Psoas muscle (tissue), 8 donors: Measurements from ENCODE around the gene CSN3. TPM values are rescaled to one million over a fixed set of nuclear protein-coding genes. Genes with fewer than 3 reads are reported as not detected.
"Not testable (repeated sequence)": the region's sequence is repeated elsewhere in the genome, so short reads cannot be mapped to it uniquely, and the experiment has no call there.

ENCODE experiments used
- ATAC-seq, 4 donors: fragments of 200-7000 bp; cut with Tn5 transposase; one replicate each; pipeline ENCODE4 v1.9.1; 2020; ENCODE audit warnings: moderate library complexity in 3 of 4, mild to moderate bottlenecking in 2 of 4
- DNase-seq, 2 donors: peaks; one replicate each; pipeline ENCODE4 v3.0.0-alpha.2; 2020
- H3K27ac ChIP-seq: fragments of 200-600 bp; one replicate; pipeline ENCODE4 v1.8.0; 2022
- H3K27me3 ChIP-seq, 3 donors: fragments of 200-600 bp in 1 of 3; one replicate each; pipeline versions ENCODE4 v1.6.1 to v1.8.0; 2013 to 2022; ENCODE audit warnings: low read length in 2 of 3, mild to moderate bottlenecking in 2 of 3, moderate library complexity in 1 of 3; ENCODE audit not compliant: insufficient read depth in 3 of 3
- H3K36me3 ChIP-seq, 2 donors: fragments of 200-600 bp in 1 of 2; one replicate each; pipeline versions ENCODE4 v1.6.1 to v1.8.0; 2013 to 2022; ENCODE audit warnings: low read depth in 1 of 2, mild to moderate bottlenecking in 1 of 2, moderate library complexity in 1 of 2; ENCODE audit not compliant: insufficient read depth in 1 of 2
- H3K4me1 ChIP-seq: fragments of 200-600 bp; one replicate; pipeline ENCODE4 v1.8.0; 2022
- H3K4me3 ChIP-seq: fragments of 200-600 bp; one replicate; pipeline ENCODE4 v1.8.0; 2022; ENCODE audit warnings: mild to moderate bottlenecking
- H3K9me3 ChIP-seq: fragments of 200-600 bp; one replicate; pipeline ENCODE4 v1.8.0; 2022
- CTCF ChIP-seq: fragments of 200-600 bp; IDR thresholded peaks from one replicate; pipeline ENCODE4 v1.8.0; 2022; ENCODE audit warnings: antibody characterized with exemption
- WGBS, 3 donors: extraction: QIAGEN DNeasy Blood & Tissue Kit; methylation state at CpG; one replicate each; pipeline versions ENCODE4 v1.1.6 to v1.1.7; 2013; 5-methylcytosine and 5-hydroxymethylcytosine counted together
- intact Hi-C, 2 donors: fragments of 100-400 bp; cut with DNase I; formaldehyde crosslinking; loops; one replicate each; pipeline versions ENCODE4 v1.11.0 to v1.14.2; 2022
- long read RNA-seq, 2 donors: library from polyadenylated mRNA; unstranded; transcript quantifications; one replicate each; pipeline ENCODE4 v2.0.0, GENCODE V29; 2021
- polyA plus RNA-seq, 3 donors: library from polyadenylated mRNA; stranded (reverse); fragments of 200-250 nt; gene quantifications; one replicate each; pipeline ENCODE4 v1.2.3, GENCODE V29; 2013
- total RNA-seq, 4 donors: library from RNA; stranded (reverse); fragmentation: NEBNext Ultra II Directional in 2 of 4; extraction: Animal tissue kit (Norgen Biotek cat#: 25700) in 2 of 4; gene quantifications; one replicate each; pipeline versions ENCODE4 v1.2.1 to v1.2.4, GENCODE V29; 2021 to 2023
- donor health status: healthy with polysubstance abuse.
- donor health status: DM: no; HTN: no; CAD: no; lungs with moderate emphysema.
- donor health status: Bipolar disorder and iron deficiency.
- donor health status: healthy.
- donor health status: DM: yes; HTN: yes; CAD: no.
- donor health status: DM: no; HTN: no; CAD: no.
- donor health status: DM: no; HTN: no; CAD: no.
- donor health status: DM: yes; HTN: yes; CAD: no.

CSN3 gene
- total RNA-seq (not detected), polyA plus RNA-seq (not detected)
- long read RNA-seq, donor 1 = 0 reads
- long read RNA-seq, donor 2 = 0 reads

- H3K4me1 ChIP-seq, H3K4me3 ChIP-seq, intact Hi-C loops, H3K36me3 ChIP-seq, ATAC-seq, DNase-seq, H3K9me3 ChIP-seq, H3K27me3 ChIP-seq, H3K27ac ChIP-seq: not testable (repeated sequence)
- 75 to 81% (median 77%) methylated on average over 2 to 3 of the region's 3 CpGs for WGBS, 3 donors
Measured at GRCh38 chr4:70242297-70242696, at the start of gene CSN3. Gene CSN3 (plus strand): TSS chr4:70242597. CDS start chr4:70244820, 2,223 bp downstream.

GRCh38 chr4:70192895-70193294 lies 49.5 kb upstream of the CSN3 start:
- H3K27ac ChIP-seq = no peak overlapping the region
- intact Hi-C loops = no loop called here
- H3K9me3 ChIP-seq = no peaks in the 10 kb centered on the region
- no peaks in the 10 kb centered on the region for H3K4me1 ChIP-seq
- no peaks in the 10 kb centered on the region for H3K36me3 ChIP-seq
- ATAC-seq (no peak), DNase-seq (no peak)
- no peaks in the 10 kb centered on the region for H3K27me3 ChIP-seq
- no peak for TF ChIP-seq CTCF
- WGBS, 3 donors = 85 to 94% (median 89%) methylated on average over 2 of the region's 2 CpGs
- H3K4me3 ChIP-seq = no peak overlapping the region

- 78 to 89% (median 81%) methylated on average over 1 of the region's 1 CpG for WGBS, 3 donors
- Histone ChIP-seq H3K4me3 (no peak within 1 kb of the TSS), H3K4me1 (no peaks in the 10 kb centered on the region), H3K9me3 (no peaks in the 10 kb centered on the region), H3K36me3 (no peaks in the 10 kb centered on the region), H3K27me3 (no peaks in the 10 kb centered on the region), H3K27ac (no peak within 1 kb of the TSS)
- no peak for ATAC-seq
- TF ChIP-seq CTCF = no peak
- intact Hi-C loops = no loop called here
- DNase-seq = no peak
Measured at GRCh38 chr4:70195425-70195824, 47.0 kb upstream of the CSN3 start, which contains the start of gene ODAM. Gene ODAM (plus strand): TSS chr4:70195725. CDS start chr4:70196544, 819 bp downstream.

- Histone ChIP-seq H3K27me3 (no peaks in the 10 kb centered on the region), H3K9me3 (no peaks in the 10 kb centered on the region), H3K4me3 (no peak overlapping the region), H3K27ac (no peak overlapping the region), H3K4me1 (no peaks in the 10 kb centered on the region), H3K36me3 (no peaks in the 10 kb centered on the region)
- ATAC-seq = no peak
- TF ChIP-seq CTCF = no peak
- intact Hi-C loops = no loop called here
- WGBS, 3 donors = 68 to 74% (median 68%) methylated on average over 2 of the region's 2 CpGs
- no peak for DNase-seq
Measured at GRCh38 chr4:70196857-70197256, 45.5 kb upstream of the CSN3 start.

- Histone ChIP-seq H3K27ac (no peak overlapping the region), H3K4me1 (no peaks in the 10 kb centered on the region), H3K36me3 (no peaks in the 10 kb centered on the region), H3K4me3 (no peak overlapping the region), H3K27me3 (no peaks in the 10 kb centered on the region), H3K9me3 (no peaks in the 10 kb centered on the region)
- intact Hi-C loops = no loop called here
- no peak for ATAC-seq
- DNase-seq = no peak
- no peak for TF ChIP-seq CTCF
- WGBS, 3 donors = 47 to 61% (median 58%) methylated on average over 2 of the region's 2 CpGs
Measured at GRCh38 chr4:70197842-70198241, 44.6 kb upstream of the CSN3 start.
